ENCODE data around the gene UGT2B17.
"Not testable (repeated sequence)": the region's sequence is repeated elsewhere in the genome, so short reads cannot be mapped to it uniquely, and the experiment has no call there.

GRCh38 chr4:68505452-68505851, 70.7 kb downstream of the UGT2B17 start:
- not testable (repeated sequence) for TF ChIP-seq POLR2A (IDR thresholded peaks at IDR 0.05; ENCODE audit: low read length); GATA1 (IDR thresholded peaks at IDR 0.05; ENCODE audit: low read depth, low read length)

Measured in erythroblast (primary cell).